HG03565 (cell line): Measurements from ENCODE around the gene RNF187.

Source experiments
- ATAC-seq: cut with Tn5 transposase; IDR thresholded peaks from one replicate; pipeline ENCODE4 v1.9.1; 2021; ENCODE audit warnings: mild to moderate bottlenecking, moderate library complexity; ENCODE audit not compliant: unreplicated experiment

Gene RNF187

DNA sequence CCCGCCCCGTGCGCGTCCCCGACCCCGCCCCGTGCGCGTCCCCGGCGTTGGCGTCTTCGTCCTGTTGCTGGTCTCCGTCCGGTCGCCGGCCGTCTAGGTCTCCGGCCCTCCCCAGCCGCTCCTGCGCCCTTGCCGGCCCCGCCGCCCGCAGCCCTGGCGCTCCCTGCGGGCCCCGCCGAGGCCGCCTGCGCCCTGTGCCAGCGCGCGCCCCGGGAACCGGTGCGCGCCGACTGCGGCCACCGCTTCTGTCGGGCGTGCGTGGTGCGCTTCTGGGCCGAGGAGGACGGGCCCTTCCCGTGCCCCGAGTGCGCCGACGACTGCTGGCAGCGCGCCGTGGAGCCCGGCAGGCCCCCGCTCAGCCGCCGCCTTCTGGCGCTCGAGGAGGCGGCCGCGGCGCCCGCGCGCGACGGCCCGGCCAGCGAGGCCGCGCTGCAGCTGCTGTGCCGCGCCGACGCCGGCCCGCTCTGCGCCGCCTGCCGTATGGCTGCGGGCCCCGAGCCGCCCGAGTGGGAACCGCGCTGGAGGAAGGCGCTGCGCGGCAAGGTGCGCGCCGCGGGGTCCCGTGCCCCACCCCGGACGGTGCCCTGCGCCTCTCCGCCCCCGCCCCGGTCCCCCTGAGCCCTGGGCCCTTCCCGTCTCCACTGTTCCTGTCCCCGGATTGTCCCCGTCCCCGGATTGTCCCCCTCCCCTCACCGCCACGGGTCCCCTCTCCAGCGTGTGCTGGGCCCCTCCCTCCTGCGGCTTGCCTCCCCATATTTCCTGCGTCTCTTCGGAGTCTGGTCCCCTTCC is at the start of gene RNF187:
RNF187 (plus strand) TSS at position 47 of the 789 bp plus-strand sequence.
- peak; percentile 22 for ATAC-seq

DNA sequence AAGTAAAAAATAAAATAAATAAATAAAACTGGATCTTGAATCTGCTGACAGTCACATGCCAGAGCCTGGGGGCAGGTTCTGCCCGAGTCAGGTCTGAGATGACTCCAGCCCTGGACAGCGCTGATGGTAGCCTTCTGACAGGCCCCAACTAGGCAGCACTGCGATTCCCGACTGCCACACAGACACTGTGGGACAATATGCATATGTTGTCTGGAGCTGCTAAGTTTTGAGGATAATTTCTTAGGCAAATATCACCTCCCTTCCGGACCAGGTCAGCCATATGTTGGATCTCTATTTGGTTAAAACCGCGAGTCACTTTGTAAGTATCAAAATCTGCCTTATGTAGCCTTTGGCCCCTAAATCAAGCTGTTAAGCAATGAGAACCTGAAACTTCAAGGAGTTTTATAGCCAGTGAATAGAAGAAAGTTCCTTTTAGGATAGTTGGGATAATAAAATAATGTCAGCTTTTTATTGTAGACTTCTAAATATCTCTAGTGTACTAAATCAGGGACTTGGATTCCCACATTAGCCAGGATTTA is 49.7 kb upstream of the RNF187 start:
- no peak for ATAC-seq

DNA sequence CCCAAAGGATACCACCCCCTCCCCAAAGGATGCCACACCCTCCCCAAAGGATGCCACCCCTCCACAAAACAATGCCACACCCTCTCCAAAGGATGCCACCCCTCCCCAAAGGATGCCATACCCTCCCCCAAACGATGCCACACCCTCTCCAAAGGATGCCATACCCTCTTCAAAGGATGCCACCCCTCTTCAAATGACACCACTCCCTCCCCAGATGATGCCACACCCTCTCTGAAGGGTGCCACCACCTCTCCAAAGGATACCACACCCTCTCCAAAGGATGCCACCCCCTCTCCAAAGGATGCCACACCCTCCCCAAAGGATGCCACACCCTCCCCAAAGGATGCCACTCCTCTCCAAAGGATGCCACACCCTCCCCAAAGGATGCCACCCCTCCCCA is 48.9 kb upstream of the RNF187 start:
- ATAC-seq = no peak

DNA sequence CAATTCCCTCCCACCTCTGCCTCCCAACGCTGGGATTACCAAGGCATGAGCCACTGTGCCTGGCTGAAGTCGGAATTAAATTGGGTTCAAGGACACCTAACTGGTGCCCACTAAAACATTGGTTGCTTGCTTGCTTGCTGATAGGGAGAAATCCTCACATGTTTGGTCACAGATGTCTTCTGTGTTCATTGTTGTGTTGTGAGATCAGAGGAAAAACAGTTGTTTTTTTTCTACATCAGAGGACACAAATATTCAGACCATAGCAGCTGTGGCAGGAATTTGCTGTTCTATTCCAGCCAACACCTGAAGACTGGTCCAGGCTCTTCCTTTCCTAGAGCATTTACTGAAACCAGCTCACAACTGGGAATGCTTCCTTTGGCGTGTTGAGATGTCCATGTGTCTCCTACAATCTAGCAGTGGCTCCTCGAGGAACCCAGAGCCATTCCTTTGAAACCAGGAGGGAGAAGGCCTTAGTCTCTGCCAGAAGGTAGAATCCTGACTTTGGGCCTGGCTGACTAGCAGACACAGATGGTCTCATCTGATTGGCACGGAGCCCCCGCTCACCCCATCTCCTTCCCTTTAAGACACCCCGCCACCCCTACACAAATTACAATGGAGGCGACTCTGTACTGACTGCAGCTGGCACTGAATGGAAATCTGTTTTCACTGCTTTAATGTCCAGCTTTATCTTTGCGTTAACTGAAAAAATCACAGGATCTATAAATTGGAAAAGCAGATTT is 46.3 kb upstream of the RNF187 start:
- ATAC-seq = no peak

DNA sequence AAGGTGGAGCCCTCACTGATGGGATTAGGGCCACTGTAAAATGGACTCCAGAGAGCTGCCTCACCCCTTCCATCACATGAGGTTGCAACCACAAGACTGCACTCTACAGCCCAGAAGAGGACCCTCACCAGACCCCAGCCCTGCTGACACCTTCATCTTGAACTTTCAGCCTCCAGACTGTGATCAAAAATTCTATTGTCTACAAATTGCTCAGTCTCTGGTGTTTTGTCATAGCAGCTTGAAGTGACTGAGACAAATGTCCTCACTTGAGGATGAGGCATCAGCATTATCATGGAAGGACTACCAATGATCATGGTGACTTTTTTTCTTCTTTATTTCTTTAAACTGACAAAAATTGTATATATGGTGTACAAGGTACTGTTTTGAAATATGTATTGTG is 43.8 kb upstream of the RNF187 start:
- ATAC-seq = no peak

DNA sequence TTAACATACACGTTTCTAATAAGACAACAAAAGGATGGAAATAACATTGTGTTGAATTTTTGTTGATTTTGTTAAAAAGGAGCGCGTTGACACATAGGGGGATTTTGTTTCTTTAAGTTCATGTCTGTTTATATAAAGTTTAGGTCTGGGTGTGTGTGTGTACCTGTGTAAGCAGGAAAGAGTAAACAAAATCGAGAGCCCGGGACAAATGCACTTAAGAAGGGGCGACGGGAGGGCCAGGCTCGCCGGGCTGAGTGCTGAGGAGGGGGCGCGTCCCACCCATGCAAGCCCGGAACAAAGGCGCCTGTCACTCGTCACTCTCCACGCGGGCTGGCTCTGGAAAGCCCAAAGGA is 41.7 kb upstream of the RNF187 start:
- ATAC-seq = no peak

DNA sequence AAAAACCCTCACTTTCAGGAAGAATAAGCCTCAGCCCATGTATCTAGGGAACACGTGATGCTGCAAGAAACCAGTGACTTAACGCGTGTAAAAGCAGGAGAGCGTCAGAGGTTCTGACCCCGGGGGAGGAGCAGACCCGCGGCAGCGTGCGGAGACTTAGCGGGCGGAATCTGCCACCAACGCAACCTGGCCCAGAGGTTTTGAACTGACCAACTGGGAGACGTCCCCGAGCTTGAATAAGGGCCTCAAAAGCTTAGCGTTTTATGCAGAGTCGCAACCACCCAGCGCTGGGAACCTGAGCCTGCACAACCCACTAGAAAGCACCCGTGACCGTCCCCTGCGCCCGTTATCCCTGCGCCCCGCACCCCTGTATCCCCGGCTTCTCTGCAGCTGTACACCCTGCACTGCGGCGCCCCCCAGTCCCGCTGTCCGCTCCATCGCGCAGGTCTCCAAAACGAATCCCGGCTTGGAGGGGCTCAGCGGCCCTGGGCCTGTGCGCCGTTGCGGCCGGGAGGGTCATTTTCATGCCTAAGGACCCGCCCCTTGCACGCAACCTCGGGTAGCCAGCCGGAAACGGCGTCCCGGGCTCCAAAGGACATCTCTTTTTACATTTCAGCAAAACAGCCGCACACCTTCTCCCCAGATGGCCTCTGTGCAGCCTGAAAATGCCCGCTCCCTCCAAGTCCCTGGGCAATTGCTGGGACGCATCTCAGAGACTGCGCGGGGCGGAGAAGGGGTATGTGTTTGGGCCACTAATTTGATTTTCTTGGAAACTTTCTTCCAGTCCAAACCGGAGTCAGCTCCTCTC is 41.1 kb upstream of the RNF187 start:
- no peak for ATAC-seq

DNA sequence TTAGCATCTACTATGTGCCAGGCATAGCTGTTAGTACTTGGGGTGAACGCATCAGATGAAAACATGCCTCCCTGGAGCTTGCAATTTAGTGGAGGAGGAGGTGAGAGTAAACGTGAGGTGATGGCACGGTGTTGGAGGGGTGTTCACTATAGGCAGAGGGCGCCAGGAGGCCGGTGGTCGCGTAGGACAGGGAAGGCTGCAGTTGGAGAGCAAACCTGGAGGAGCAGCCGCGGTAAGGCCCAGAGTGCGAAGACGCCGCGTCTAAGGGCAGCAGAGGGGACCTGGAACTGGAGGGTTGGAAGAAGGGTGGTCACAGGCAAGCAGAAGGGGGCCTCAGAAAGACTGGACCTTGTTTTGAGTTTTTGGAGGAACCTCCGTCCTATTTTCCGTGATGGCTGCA is 40.3 kb upstream of the RNF187 start:
- no peak for ATAC-seq

DNA sequence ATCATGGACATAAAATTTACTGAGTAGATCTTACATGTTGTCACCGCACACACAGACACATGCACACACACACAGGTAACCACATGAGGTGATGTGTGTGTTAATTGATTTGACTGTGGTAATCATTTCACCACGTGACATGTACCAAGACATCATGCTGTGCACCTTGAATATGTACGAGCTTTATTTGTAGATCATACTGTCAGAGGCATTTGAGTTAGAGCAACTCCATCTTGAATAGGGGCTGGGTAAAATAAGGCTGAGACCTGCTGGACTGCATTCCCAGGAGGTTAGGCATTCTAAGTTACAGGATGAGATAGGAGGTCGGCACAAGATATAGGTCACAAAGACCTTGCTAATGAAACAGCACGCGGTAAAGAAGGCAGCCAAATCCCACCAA is 38.8 kb upstream of the RNF187 start:
- ATAC-seq = no peak

DNA sequence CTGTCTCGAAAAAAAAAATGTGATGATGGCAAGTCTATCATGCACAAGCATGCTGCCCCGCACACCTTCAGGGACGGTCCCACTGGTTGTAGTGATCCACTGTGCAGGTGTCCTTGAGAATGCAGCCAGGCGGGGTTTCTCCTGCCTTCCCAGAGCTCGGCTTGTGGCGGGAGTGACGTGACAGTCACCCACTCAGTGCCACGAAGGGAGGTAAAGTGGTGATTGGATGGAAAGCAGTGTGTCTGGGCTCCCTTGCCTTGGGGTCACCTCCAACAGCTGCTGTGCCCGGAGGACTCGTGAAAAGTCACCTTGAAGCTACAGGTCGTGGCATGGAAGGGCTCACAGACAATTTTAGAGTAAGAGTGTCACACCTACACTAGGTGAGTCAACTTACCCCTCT is 37.0 kb upstream of the RNF187 start:
- no peak for ATAC-seq

DNA sequence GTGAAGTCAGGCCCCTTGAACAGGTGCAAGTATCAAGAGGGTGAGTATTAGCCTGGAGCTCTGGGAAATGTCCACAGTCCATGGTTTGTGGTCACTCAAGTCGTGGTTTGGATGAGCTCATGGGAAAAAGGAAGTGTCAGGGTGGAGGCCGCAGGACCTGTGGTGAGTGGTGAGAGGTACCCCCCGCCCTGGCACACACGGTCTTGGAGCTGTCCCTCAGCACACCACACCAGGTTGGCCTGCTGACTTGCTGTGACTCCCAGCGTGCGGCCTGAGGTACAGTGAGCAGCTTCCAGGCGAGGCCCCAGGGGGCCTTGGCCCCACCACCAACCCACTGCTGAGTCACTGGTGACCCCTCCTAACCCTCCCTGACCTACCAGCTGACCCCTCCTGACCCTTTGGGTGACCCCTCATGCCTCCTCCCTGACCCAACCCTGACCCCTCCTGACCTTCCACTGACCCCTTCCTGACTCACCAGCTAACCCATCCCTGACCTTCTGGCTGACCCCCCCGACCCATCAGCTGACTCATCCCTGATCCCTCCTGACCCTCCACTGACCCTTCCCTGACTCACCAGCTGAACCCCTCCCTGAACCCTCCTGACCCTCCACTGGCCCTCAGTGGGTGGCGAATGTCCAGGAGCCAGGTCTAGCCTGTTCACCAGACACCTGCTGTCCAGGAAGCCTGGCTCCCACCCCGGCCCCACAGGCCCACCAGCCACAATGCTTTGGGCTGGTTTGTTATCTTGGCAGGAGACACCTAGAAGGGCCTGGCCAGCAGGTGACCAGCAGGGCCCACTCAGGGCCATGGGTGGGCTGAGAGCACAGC is 34.8 kb upstream of the RNF187 start:
- ATAC-seq = no peak

DNA sequence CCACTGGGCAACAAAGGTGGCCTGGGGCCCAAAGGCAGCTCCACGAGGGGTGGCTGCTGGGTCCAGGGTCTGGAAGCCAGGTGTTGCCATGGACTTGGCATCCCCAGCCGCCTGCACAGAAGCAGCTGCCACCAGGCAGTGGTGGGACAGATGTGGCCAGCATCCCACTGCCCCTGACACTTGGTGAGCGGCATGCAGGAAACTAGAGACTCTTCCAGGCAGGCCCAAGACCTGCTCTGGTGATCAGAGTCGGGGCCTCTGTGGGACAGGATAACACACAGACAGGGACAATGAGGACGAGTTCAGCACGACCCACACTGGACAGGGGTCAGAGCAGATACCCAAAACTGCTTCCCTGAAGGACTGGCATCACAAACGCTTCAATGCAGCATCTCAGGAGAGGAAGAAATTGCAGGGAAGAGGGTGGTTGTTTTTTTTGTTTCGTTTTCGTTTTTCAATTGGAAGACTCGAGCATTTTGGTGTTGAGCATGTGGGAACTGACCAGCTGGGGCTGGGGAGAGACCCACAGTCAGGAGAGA is 34.1 kb upstream of the RNF187 start:
- no peak for ATAC-seq

DNA sequence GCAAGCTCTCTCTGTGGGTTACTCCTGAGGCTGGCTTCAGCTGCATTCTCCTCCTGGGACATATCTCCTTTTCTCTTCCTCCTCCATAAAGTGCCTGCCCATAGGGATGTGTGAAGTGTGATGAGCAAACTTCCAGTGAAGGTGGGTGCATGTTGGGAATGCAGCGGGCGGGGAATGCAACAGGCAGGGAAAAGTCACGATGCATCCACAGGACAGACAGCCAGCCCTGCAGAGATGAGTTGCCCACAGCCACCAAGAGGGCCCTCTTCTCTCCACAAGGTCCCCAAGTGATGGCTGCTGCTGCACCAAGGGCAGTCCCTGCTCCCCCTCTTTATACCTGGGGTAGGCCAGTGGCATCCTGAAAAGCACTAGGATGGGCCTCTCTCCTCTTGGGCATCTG is 33.6 kb upstream of the RNF187 start:
- no peak for ATAC-seq

DNA sequence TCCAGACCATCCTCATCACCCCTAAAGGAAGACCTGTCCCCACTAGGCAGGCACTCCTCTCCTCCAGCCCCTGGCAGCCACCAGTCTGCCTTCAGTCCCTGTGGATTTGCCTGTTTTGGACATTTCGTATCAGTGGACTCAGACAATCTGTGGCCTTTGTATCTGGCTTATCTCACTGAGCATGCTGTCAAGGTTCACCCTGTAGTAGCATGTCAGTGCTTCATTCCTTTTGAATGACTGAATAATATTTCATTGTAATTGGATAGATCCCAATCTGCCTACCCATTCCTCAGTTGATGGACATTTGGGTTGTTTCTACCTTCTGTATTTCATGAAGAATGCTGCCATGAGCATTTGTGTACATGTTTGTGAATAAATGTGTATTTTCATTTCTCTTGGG is 32.9 kb upstream of the RNF187 start:
- ATAC-seq = no peak

DNA sequence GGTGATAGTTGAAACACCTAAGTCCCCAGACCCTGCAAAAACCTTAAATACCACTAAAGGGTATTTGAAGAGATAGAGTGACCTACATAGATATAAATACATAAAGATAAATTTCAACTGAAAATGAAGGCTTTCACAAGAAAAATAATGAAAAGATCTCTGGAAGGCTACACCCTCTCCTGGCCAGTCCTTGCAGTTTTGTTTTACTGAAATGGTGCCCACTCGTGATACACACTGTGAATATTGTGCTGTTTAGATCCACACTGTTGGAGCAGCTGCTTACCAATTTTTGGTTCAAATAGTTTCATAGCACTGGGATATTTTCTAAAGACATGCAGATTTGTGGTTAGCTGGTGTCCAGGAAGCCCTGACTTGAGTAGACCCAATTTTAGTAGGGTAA is 31.5 kb upstream of the RNF187 start:
- ATAC-seq = no peak

DNA sequence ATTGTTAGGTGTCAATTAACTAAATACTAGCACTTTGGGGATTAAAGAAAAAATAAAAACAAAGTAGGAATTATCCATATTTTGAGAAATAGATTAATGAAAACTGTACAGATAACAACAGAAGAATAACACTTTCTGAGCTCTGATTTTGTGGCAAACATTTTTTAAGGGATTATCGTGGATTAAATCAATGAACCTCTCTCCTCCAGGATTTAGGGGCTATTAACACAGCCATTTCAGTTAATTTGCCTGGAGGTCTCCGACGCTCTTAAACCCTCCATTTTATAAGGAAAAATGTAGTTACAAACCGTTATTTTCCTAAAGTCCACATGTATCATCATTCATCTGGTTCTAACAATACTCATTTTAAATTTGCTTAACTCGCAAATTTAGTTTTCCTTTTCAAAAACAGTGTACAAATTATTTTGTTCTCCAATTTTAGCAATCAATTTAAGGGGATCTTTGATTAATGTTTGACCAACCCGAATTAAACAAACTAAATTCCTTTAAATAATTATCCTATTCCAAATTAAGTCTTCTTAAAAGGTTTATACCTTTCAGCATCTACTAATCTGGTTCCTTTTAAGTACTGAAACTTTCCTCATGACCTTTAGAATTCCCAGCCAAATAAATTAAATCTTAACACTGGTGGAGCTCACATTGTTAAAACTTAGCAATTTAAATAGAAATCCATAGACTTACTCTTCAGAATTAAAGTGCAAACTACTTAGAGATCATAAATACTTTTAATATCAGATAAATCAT is 30.7 kb upstream of the RNF187 start:
- ATAC-seq = no peak

DNA sequence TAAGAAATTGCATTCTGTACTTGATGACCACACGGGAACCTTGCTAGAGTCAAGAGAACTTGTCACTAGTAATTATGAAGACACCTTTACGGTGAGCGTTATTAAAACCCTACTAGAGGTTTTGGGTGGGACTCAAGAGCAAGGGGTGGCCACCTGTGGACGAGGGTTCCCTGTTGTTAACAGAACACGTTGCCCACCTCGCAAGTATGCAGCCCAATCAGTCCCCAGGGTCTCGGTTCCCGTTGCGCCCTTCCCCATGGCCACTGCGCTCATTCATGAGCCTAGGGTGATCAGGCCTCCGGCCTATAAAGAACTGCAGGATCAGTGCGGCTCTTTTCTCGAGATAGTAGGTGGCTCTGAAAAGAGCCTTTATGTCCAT is 30.2 kb upstream of the RNF187 start:
- ATAC-seq = no peak

DNA sequence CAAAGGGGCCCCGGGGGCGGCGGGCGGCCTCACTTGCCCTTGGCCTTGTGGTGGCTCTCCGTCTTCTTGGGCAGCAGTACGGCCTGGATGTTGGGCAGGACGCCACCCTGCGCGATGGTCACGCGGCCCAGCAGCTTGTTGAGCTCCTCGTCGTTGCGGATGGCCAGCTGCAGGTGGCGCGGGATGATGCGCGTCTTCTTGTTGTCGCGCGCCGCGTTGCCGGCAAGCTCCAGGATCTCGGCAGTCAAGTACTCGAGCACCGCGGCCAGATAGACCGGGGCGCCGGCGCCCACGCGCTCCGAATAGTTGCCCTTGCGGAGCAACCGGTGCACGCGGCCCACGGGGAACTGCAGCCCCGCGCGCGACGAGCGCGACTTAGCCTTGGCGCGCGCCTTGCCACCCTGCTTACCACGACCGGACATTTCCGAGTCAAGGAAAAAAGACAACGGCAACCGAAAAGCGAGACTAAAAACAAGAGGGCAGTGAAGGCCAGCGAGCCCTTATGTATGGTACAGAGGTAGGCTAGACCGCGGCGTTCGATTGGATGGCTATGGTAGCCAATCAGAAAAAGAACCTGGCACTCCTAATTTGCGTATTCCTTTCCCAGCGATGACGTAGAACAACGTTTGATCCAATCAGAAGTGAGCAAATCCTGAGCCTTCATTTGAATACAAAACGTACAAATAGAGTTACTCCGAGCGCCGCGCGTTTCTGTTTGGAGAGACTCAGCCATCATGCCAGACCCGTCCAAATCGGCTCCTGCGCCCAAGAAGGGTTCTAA is 29.6 kb upstream of the RNF187 start:
- ATAC-seq = peak; percentile 85
